SK-N-MC (cell line): ENCODE data around the gene COPRS.

Experiments
- EZH2 ChIP-seq: fragments of 200-600 bp; sonication (generic); IDR thresholded peaks from one replicate; pipeline ENCODE4 v1.6.1; 2017; ENCODE audit warnings: antibody characterized with exemption
- POLR2AphosphoS5 ChIP-seq: IDR thresholded peaks from 2 replicates; pipeline ENCODE4 v1.6.1; 2012; ENCODE audit warnings: mild to moderate bottlenecking, low read depth, low read length, borderline replicate concordance

GRCh38 chr17:31907342-31907962 lies 48.4 kb upstream of the COPRS start:
- TF ChIP-seq POLR2AphosphoS5 (no peak), EZH2 (no peak)
